NCI-H526 treated with DMSO at 0.1 percent for 48 hours (cell line): ENCODE data around the gene NPFFR1.

Experiments
- DNase-seq: peaks from one replicate; lab custom pipeline; 2025; lab: John Stamatoyannopoulos, UW

Gene NPFFR1

GRCh38 chr10:70315276-70315675 lies 31.5 kb upstream of the NPFFR1 start:
- no peak for DNase-seq

- DNase-seq: no peak
Observed at GRCh38 chr10:70312972-70313371, 29.2 kb upstream of the NPFFR1 start.

GRCh38 chr10:70312249-70312648 lies 28.4 kb upstream of the NPFFR1 start:
- no peak for DNase-seq

GRCh38 chr10:70311698-70312097 lies 27.9 kb upstream of the NPFFR1 start:
- no peak for DNase-seq

- no peak for DNase-seq
Observed at GRCh38 chr10:70309661-70310060, 25.9 kb upstream of the NPFFR1 start.

- no peak for DNase-seq
Observed at GRCh38 chr10:70308121-70309060, 24.6 kb upstream of the NPFFR1 start.

- no peak for DNase-seq
Observed at GRCh38 chr10:70306886-70307520, 23.2 kb upstream of the NPFFR1 start.

- DNase-seq: no peak
Observed at GRCh38 chr10:70306181-70306705, 22.4 kb upstream of the NPFFR1 start.

- no peak for DNase-seq
Observed at GRCh38 chr10:70303730-70304129, 19.9 kb upstream of the NPFFR1 start.

GRCh38 chr10:70302292-70302691 lies 18.5 kb upstream of the NPFFR1 start:
- no peak for DNase-seq

- no peak for DNase-seq
Observed at GRCh38 chr10:70300908-70301597, 17.2 kb upstream of the NPFFR1 start.

- DNase-seq: no peak
Observed at GRCh38 chr10:70300461-70300860, 16.7 kb upstream of the NPFFR1 start.

- DNase-seq: no peak
Observed at GRCh38 chr10:70299876-70300275, 16.1 kb upstream of the NPFFR1 start.

- no peak for DNase-seq
Observed at GRCh38 chr10:70298393-70298792, 14.6 kb upstream of the NPFFR1 start.

- DNase-seq: no peak
Observed at GRCh38 chr10:70297224-70297623, 13.4 kb upstream of the NPFFR1 start.

- DNase-seq: no peak
Observed at GRCh38 chr10:70296406-70296899, 12.6 kb upstream of the NPFFR1 start.

GRCh38 chr10:70295926-70296325 lies 12.1 kb upstream of the NPFFR1 start:
- DNase-seq: no peak

- DNase-seq: no peak
Observed at GRCh38 chr10:70295321-70295720, 11.5 kb upstream of the NPFFR1 start.

- DNase-seq: no peak
Observed at GRCh38 chr10:70293169-70293843, 9.5 kb upstream of the NPFFR1 start.

GRCh38 chr10:70292004-70292403 lies 8.2 kb upstream of the NPFFR1 start:
- DNase-seq: no peak

GRCh38 chr10:70289739-70290138 lies 5.9 kb upstream of the NPFFR1 start:
- no peak for DNase-seq

- no peak for DNase-seq
Observed at GRCh38 chr10:70286616-70287015, 2.8 kb upstream of the NPFFR1 start.
